Activated CD4-positive, alpha-beta T cell treated with anti-CD3 and anti-CD28 coated beads, Interleukin-2, amount 50 U/mL, for 4 hours (primary cell): ENCODE measurements around the gene PCDHA1.
"Not testable (repeated sequence)": the region's sequence is repeated elsewhere in the genome, so short reads cannot be mapped to it uniquely, and the experiment has no call there.

Source experiments
- DNase-seq, 2 experiments: peaks; one replicate each; pipeline ENCODE4 v3.0.0-alpha.2; 2020

Gene PCDHA1

DNA sequence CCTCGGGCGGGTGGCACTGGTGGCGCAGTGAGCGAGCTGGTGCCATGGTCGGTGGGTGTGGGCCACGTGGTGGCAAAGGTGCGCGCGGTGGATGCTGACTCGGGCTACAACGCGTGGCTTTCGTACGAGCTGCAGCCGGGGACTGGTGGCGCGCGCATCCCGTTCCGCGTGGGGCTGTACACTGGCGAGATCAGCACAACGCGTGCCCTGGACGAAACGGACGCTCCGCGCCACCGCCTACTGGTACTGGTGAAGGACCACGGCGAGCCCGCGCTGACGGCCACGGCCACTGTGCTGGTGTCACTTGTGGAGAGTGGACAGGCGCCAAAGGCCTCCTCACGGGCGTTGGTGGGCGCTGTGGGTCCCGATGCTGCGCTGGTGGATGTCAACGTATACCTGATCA lies 22.9 kb downstream of the PCDHA1 start:
- no peak for DNase-seq

DNA sequence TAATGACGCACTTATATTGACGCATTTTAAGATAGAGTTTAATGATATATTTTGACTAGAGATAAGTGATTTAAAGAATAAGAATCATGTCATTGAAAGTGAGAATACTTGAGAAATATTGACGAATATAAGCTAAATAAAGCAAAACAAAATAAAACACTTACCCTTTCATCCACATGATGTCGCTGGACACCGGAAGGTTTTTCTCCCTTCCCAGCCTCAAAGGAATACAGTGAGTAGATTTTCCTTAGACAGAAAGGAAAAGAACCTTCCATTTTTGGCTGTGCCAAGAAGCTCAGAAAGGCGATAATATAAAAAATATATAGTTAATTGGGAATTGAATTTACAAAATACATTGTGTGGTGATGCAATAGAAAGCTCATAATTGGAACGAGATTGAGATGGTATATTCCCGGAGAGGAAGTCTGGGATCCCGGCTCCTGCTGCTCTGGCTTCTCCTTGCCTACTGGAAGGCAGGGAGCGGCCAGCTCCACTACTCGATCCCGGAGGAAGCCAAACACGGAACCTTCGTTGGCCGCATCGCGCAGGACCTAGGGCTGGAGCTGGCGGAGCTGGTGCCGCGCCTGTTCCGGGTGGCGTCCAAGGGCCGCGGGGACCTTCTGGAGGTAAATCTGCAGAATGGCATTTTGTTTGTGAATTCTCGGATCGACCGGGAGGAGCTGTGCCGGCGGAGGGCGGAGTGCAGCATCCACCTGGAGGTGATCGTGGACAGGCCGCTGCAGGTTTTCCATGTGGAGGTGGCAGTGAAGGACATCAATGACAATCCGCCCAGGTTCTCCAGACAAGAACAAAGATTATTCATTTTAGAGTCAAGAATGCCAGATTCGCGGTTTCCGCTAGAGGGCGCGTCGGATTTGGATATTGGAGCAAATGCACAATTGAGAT lies 35.7 kb downstream of the PCDHA1 start, which contains the start of gene PCDHA5:
PCDHA5 (plus strand) TSS at position 239 of the 906 bp plus-strand sequence.
- no peak for DNase-seq

DNA sequence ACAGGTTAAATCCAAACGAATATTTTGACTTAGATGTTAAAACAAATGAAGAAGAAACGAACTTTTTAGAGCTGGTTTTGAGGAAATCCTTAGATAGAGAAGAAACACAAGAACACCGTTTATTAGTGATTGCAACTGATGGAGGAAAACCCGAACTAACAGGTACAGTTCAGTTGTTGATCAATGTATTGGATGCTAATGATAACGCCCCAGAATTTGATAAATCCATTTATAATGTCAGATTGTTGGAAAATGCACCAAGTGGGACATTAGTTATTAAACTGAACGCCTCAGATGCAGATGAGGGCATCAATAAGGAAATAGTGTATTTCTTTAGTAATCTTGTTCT lies 36.3 kb downstream of the PCDHA1 start:
- no peak for DNase-seq

DNA sequence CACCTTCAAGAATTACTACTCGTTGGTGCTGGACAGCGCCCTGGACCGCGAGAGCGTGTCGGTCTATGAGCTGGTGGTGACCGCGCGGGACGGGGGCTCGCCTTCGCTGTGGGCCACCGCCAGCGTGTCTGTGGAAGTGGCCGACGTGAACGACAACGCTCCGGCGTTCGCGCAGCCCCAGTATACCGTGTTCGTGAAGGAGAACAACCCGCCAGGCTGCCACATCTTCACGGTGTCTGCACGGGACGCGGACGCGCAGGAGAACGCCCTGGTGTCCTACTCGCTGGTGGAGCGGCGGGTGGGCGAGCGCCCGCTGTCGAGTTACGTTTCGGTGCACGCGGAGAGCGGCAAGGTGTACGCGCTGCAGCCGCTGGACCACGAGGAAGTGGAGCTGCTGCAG lies 37.0 kb downstream of the PCDHA1 start:
- DNase-seq: not testable (repeated sequence)

DNA sequence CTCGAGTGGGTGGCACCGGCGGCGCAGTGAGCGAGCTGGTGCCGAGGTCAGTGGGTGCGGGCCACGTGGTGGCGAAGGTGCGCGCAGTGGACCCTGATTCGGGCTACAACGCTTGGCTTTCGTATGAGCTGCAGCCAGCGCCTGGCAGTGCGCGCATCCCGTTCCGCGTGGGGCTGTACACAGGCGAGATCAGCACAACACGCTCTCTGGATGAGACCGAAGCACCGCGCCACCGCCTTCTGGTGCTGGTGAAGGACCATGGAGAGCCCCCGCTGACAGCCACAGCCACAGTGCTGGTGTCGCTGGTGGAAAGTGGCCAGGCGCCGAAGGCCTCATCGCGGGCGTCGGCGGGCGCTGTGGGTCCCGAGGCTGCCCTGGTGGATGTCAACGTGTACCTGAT lies 37.5 kb downstream of the PCDHA1 start:
- DNase-seq: no peak

DNA sequence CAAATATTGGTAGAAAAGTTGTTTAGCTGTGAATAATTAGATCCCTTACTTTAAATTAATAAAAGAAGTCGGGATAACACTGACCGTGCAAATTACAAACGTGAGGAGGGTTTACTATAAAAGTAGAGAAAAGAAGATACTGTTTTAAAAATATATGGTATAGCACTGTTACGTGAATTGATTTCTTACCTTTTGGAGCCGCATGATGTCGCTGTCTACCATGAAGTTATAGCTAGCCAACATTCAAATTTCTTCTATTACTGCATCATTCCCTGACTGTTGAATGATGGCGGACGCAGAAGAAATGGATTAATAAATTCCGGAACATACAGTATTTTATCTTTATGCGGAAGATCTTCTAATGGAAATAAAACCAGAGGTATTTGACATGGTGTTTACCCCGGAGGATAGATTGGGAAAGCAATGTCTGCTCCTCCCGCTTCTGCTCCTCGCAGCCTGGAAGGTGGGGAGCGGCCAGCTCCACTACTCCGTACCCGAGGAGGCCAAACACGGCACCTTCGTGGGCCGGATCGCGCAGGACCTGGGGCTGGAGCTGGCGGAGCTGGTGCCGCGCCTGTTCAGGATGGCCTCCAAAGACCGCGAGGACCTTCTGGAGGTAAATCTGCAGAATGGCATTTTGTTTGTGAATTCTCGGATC lies 41.9 kb downstream of the PCDHA1 start, which contains the start of gene PCDHA6:
PCDHA6 (plus strand) TSS at position 257 of the 658 bp plus-strand sequence; CDS start at position 389, 132 bp downstream.
- DNase-seq: no peak

DNA sequence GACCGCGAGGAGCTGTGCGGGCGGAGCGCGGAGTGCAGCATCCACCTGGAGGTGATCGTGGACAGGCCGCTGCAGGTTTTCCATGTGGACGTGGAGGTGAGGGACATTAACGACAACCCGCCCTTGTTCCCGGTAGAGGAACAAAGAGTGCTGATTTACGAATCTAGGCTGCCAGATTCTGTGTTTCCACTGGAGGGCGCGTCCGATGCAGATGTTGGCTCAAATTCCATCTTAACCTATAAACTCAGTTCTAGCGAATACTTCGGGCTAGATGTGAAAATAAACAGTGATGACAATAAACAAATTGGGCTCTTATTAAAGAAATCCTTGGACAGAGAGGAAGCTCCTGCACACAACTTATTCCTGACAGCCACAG lies 42.4 kb downstream of the PCDHA1 start:
- DNase-seq: no peak

DNA sequence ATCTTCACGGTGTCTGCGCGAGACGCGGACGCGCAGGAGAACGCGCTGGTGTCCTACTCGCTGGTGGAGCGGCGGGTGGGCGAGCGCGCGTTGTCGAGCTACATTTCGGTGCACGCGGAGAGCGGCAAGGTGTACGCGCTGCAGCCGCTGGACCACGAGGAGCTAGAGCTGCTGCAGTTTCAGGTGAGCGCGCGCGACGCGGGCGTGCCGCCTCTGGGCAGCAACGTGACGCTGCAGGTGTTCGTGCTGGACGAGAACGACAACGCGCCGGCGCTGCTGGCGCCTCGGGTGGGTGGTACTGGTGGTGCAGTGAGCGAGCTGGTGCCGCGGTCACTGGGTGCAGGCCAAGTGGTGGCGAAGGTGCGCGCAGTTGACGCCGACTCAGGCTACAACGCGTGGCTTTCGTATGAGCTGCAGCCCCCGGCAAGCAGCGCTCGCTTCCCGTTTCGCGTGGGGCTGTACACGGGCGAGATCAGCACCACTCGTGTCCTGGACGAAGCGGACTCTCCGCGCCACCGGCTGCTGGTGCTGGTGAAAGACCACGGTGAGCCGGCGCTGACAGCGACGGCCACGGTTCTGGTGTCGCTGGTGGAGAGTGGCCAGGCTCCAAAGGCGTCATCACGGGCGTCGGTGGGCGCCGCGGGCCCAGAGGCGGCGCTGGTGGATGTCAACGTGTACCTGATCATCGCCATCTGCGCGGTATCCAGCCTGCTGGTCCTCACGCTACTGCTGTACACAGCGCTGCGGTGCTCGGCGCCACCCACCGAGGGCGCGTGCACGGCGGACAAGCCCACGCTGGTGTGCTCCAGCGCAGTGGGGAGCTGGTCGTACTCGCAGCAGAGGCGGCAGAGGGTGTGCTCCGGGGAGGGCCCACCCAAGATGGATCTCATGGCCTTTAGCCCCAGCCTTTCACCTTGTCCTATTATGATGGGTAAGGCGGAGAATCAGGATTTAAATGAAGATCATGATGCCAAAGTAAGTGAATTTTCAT lies 43.9 kb downstream of the PCDHA1 start:
- DNase-seq: not testable (repeated sequence)

DNA sequence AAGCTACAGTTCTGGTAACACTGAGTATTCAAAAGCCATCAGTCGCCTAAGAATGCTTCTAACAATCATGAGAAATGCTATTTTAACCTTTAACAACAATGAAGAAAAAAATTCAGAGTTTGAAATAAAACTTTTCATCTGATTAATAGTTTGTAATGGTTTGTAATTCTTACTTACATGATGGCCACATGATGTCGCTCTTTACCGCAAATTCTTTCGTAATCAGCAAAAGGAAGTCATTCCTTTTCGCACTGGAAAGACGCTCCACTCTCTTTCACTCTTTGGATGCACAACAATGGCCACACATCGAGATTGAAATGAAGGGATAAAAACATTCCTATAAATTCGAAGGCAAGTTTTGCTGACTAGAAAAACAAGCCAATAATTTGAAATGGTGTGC lies 48.1 kb downstream of the PCDHA1 start, which contains the start of gene PCDHA7:
PCDHA7 (plus strand) TSS at position 277 of the 400 bp plus-strand sequence; CDS start at position 392, 115 bp downstream.
- DNase-seq: no peak

DNA sequence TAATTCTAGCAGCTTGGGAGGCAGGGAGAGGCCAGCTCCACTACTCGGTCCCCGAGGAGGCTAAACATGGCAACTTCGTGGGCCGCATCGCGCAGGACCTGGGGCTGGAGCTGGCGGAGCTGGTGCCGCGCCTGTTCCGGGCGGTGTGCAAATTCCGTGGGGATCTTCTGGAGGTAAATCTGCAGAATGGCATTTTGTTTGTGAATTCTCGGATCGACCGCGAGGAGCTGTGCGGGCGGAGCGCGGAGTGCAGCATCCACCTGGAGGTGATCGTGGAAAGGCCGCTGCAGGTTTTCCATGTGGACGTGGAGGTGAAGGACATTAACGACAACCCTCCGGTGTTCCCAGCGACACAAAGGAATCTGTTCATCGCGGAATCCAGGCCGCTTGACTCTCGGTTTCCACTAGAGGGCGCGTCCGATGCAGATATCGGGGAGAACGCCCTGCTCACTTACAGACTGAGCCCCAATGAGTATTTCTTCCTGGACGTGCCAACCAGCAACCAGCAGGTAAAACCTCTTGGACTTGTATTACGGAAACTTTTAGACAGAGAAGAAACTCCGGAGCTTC lies 48.6 kb downstream of the PCDHA1 start:
- not testable (repeated sequence) for DNase-seq

DNA sequence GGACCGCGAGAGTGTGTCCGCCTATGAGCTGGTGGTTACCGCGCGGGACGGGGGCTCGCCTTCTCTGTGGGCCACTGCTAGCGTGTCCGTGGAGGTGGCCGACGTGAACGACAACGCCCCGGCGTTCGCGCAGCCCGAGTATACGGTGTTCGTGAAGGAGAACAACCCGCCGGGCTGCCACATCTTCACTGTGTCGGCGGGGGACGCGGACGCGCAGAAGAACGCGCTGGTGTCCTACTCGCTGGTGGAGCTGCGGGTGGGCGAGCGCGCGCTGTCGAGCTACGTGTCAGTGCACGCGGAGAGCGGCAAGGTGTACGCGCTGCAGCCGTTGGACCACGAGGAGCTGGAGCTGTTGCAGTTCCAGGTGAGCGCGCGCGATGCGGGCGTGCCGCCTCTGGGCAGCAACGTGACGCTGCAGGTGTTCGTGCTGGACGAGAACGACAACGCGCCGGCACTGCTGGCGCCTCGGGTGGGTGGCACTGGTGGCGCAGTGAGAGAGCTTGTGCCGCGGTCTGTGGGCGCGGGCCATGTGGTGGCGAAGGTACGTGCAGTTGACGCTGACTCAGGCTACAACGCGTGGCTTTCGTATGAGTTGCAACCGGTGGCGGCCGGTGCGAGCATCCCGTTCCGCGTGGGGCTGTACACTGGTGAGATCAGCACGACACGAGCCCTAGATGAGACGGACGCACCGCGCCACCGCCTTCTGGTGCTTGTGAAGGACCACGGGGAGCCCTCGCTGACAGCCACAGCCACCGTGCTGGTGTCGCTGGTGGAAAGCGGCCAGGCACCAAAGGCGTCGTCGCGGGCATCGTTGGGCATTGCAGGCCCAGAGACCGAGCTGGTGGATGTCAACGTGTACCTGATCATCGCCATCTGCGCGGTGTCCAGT lies 49.9 kb downstream of the PCDHA1 start:
- no peak for DNase-seq

DNA sequence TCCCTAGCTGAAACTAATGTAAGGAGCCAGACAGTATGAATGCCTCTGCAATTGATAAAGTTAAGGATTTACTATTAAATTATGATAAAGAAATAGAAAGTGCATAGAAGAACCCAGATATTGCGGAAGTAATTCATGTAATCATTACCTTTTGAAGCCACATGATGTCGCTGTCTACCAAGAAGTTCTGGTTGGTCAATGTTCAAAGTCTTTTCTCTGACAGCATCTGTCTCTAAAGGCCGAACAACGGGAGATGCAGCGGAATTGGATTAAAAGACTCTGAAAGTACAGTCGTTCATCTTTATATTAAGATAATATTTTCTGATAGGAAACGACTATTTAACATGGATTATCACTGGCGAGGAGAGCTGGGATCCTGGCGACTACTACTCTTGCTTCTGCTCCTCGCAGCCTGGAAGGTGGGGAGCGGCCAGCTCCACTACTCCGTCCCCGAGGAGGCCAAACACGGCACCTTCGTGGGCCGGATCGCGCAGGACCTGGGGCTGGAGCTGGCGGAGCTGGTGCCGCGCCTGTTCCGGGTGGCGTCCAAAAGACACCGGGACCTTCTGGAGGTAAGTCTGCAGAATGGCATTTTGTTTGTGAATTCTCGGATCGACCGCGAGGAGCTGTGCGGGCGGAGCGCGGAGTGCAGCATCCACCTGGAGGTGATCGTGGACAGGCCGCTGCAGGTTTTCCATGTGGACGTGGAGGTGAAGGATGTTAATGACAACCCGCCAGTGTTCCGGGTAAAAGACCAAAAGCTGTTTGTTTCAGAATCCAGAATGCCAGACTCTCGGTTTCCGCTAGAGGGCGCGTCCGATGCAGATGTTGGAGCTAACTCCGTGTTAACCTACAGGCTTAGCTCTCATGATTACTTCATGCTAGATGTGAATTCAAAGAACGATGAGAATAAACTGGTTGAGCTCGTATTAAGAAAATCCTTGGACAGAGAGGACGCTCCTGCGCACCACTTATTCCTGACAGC lies 55.3 kb downstream of the PCDHA1 start, which contains the start of gene PCDHA8:
PCDHA8 (plus strand) TSS at position 210 of the 985 bp plus-strand sequence; CDS start at position 345, 135 bp downstream.
- DNase-seq: no peak

DNA sequence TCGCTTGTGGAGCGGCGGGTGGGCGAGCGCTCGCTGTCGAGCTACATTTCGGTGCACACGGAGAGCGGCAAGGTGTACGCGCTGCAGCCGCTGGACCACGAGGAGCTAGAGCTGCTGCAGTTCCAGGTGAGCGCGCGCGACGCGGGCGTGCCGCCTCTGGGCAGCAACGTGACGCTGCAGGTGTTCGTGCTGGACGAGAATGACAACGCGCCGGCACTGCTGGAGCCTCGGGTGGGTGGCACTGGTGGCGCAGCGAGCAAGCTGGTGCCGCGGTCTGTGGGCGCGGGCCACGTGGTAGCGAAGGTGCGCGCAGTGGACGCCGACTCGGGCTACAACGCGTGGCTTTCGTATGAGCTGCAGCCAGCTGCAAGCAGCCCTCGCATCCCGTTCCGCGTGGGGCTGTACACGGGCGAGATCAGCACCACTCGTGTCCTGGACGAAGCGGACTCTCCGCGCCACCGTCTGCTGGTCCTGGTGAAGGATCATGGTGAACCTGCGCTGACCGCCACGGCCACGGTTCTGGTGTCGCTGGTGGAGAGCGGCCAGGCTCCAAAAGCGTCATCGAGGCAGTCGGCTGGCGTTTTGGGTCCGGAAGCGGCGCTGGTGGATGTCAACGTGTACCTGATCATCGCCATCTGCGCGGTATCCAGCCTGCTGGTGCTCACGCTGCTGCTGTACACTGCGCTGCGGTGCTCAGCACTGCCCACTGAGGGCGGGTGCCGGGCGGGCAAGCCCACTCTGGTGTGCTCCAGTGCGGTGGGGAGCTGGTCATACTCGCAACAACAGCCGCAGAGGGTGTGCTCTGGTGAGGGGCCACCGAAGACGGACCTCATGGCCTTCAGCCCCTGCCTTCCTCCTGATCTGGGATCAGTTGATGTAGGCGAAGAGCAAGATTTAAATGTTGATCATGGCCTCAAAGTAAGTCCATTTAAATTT lies 57.1 kb downstream of the PCDHA1 start:
- DNase-seq: no peak

DNA sequence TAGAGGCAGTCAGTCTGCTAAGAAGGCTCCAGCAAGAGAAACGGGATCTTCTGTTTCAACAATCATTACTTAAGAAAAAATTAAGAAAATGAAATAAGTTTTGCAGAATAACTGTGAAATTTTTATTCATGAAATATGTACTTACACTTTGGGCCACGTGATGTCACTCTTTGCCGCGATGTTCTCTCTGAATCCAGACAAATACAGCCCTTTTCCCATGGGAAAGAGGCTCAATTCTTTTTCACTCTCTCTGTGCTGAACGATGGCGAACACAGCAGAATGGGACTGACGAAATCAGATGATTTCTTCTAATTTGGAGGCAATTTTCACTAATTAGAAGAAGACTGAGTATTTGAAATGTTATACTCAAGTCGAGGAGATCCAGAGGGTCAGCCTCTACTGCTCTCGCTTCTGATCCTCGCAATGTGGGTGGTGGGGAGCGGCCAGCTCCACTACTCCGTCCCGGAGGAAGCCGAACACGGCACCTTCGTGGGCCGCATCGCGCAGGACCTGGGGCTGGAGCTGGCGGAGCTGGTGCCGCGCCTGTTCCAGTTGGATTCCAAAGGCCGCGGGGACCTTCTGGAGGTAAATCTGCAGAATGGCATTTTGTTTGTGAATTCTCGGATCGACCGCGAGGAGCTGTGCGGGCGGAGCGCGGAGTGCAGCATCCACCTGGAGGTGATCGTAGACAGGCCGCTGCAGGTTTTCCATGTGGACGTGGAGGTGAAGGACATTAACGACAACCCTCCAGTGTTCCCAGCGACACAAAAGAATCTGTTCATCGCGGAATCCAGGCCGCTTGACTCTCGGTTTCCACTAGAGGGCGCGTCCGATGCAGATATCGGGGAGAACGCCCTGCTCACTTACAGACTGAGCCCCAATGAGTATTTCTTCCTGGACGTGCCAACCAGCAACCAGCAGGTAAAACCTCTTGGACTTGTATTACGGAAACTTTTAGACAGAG lies 62.5 kb downstream of the PCDHA1 start, which contains the start of gene PCDHA9:
PCDHA9 (plus strand) TSS at position 244 of the 964 bp plus-strand sequence; CDS start at position 358, 114 bp downstream.
- not testable (repeated sequence) for DNase-seq

DNA sequence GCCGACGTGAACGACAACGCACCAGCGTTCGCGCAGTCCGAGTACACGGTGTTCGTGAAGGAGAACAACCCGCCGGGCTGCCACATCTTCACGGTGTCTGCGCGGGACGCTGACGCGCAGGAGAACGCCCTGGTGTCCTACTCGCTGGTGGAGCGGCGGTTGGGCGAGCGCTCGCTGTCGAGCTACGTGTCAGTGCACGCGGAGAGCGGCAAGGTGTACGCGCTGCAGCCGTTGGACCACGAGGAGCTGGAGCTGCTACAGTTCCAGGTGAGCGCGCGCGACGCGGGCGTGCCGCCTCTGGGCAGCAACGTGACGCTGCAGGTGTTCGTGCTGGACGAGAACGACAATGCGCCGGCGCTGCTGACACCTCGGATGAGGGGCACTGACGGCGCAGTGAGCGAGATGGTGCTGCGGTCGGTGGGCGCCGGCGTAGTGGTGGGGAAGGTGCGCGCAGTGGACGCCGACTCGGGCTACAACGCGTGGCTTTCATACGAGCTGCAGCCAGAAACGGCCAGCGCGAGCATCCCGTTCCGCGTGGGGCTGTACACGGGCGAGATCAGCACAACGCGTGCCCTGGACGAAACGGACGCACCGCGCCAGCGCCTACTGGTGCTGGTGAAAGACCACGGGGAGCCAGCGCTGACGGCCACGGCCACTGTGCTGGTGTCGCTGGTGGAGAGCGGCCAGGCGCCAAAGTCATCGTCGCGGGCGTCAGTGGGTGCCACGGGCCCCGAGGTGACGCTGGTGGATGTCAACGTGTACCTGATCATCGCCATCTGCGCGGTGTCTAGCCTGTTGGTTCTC lies 64.1 kb downstream of the PCDHA1 start:
- not testable (repeated sequence) for DNase-seq
